SU-DHL-6 (cell line): ENCODE results near the gene KLHL15.

Experiments used
- H2AFZ ChIP-seq: fragments of 200-600 bp; sonication (generic); 2 replicates; pipeline ENCODE4 v1.6.1; 2014; ENCODE audit warnings: low read depth, mild to moderate bottlenecking, moderate library complexity, mixed read lengths, antibody characterized with exemption, low read length; ENCODE audit not compliant: severe bottlenecking
- H3F3A ChIP-seq: fragments of 200-600 bp; shearing (Covaris generic); 2 replicates; pipeline ENCODE4 v1.6.0; 2016; ENCODE audit warnings: antibody characterized with exemption, mild to moderate bottlenecking; ENCODE audit not compliant: insufficient read depth
- H3K27ac ChIP-seq: fragments of 200-600 bp; sonication (generic); 2 replicates; pipeline ENCODE4 v1.5.1; 2016; ENCODE audit warnings: low read depth, mild to moderate bottlenecking, low read length, moderate library complexity, mixed read lengths
- H3K27me3 ChIP-seq: fragments of 200-600 bp; sonication (generic), shearing (Covaris generic); 2 replicates; pipeline ENCODE4 v1.6.0; 2014; ENCODE audit warnings: mild to moderate bottlenecking, low read length
- H3K36me3 ChIP-seq: fragments of 200-600 bp; sonication (generic); 2 replicates; pipeline ENCODE4 v1.6.1; 2014; ENCODE audit warnings: mild to moderate bottlenecking, low read length, mixed read lengths
- H3K4me2 ChIP-seq: fragments of 300-600, 200-600 bp; shearing (Covaris generic), sonication (generic); 2 replicates; pipeline ENCODE4 v1.6.0; 2014; ENCODE audit warnings: low read length, low read depth, mild to moderate bottlenecking; ENCODE audit not compliant: poor library complexity, severe bottlenecking
- H3K4me3 ChIP-seq: fragments of 200-600 bp; sonication (generic); 2 replicates; pipeline ENCODE4 v1.5.1; 2014; ENCODE audit warnings: antibody characterized with exemption, low read length, mild to moderate bottlenecking, mixed read lengths; ENCODE audit not compliant: insufficient read depth, poor library complexity, severe bottlenecking
- H3K79me2 ChIP-seq: fragments of 200-600 bp; sonication (generic); 2 replicates; pipeline ENCODE4 v1.6.1; 2014; ENCODE audit warnings: mild to moderate bottlenecking, low read length, moderate library complexity; ENCODE audit not compliant: insufficient read depth
- H3K9ac ChIP-seq: fragments of 200-600 bp; sonication (generic); 2 replicates; pipeline ENCODE4 v1.7.0; 2014; ENCODE audit warnings: mild to moderate bottlenecking, low read length
- H3K9me2 ChIP-seq: fragments of 200-600 bp; sonication (generic); replicated peaks from 2 replicates; pipeline ENCODE4 v1.6.1; 2014; ENCODE audit warnings: low read length; ENCODE audit not compliant: insufficient read depth
- H3K9me3 ChIP-seq: fragments of 200-600 bp; sonication (generic); 2 replicates; pipeline ENCODE4 v1.6.1; 2014; ENCODE audit warnings: low read length, mixed read lengths; ENCODE audit not compliant: insufficient read depth
- H4K20me1 ChIP-seq: fragments of 200-600 bp; sonication (generic); 2 replicates; pipeline ENCODE4 v1.6.1; 2014; ENCODE audit warnings: low read depth, mild to moderate bottlenecking, antibody characterized with exemption, low read length, moderate library complexity, mixed read lengths
- CTCF ChIP-seq: fragments of 200-600 bp; sonication (generic); IDR thresholded peaks from one replicate; pipeline ENCODE4 v1.5.1; 2017; ENCODE audit warnings: antibody characterized with exemption, mild to moderate bottlenecking, low read length, moderate library complexity; ENCODE audit not compliant: insufficient read depth, poor library complexity, severe bottlenecking
- EZH2phosphoT487 ChIP-seq: fragments of 200-600 bp; sonication (generic), shearing (Covaris generic); conservative IDR thresholded peaks from 2 replicates; pipeline ENCODE4 v1.6.1; 2018; ENCODE audit warnings: mild to moderate bottlenecking, antibody characterized with exemption, low read length, moderate library complexity, mixed read lengths

KLHL15 gene

GRCh38 chrX:24026432-24026831 lies 554 bp downstream of the KLHL15 start:
- Histone ChIP-seq H3K4me2 (peak overlapping the region; percentile 83), H3K27me3 (no peaks in the 10 kb centered on the region), H3F3A (peaks cover 8% of the 10 kb centered on the region; the same call in 1 of the 2 replicates), H3K9me2 (no peaks in the 10 kb centered on the region), H3K79me2 (peaks cover 36% of the 10 kb centered on the region), H3K9ac (peak overlapping the region; percentile 87), H4K20me1 (no peaks in the 10 kb centered on the region), H3K36me3 (no peaks in the 10 kb centered on the region), H3K27ac (no peak overlapping the region), H2AFZ (no peak overlapping the region), H3K9me3 (no peaks in the 10 kb centered on the region), H3K4me3 (peak overlapping the region; percentile 70)
- no peak for TF ChIP-seq CTCF
- no peak for TF ChIP-seq EZH2phosphoT487

GRCh38 chrX:24025741-24026403 lies 1.1 kb downstream of the KLHL15 start:
- TF ChIP-seq EZH2phosphoT487 (no peak), CTCF (no peak)
- Histone ChIP-seq H3K9ac (peak overlapping the region; percentile 87), H4K20me1 (0 out of 2 replicates have a peak, but pooled peaks cover 5% of the 10 kb centered on the region), H3F3A (peaks cover 8% of the 10 kb centered on the region; the same call in 1 of the 2 replicates), H3K9me2 (no peaks in the 10 kb centered on the region), H3K27ac (peak overlapping the region; percentile 57), H3K36me3 (no peaks in the 10 kb centered on the region), H3K4me3 (peak overlapping the region; percentile 70), H3K27me3 (no peaks in the 10 kb centered on the region), H3K79me2 (peaks cover 41% of the 10 kb centered on the region), H3K9me3 (no peaks in the 10 kb centered on the region), H2AFZ (peak overlapping the region; percentile 89), H3K4me2 (peak overlapping the region; percentile 83)

GRCh38 chrX:24024819-24025740 lies 1.9 kb downstream of the KLHL15 start:
- H2AFZ ChIP-seq: peak overlapping the region; percentile 89
- H3K27me3 ChIP-seq: no peaks in the 10 kb centered on the region
- H3K27ac ChIP-seq: peak overlapping the region; percentile 79
- H3K9ac ChIP-seq: peak overlapping the region; percentile 96
- no peaks in the 10 kb centered on the region for H3K9me2 ChIP-seq
- peaks cover 8% of the 10 kb centered on the region; the same call in 1 of the 2 replicates for H3F3A ChIP-seq
- TF ChIP-seq EZH2phosphoT487 (no peak), CTCF (no peak)
- no peaks in the 10 kb centered on the region for H3K9me3 ChIP-seq
- H3K79me2 ChIP-seq: peaks cover 49% of the 10 kb centered on the region
- H3K4me2 ChIP-seq: peak overlapping the region; percentile 92
- 0 out of 2 replicates have a peak, but pooled peaks cover 5% of the 10 kb centered on the region for H4K20me1 ChIP-seq
- H3K4me3 ChIP-seq: peak overlapping the region; percentile 88
- H3K36me3 ChIP-seq: no peaks in the 10 kb centered on the region
